Measurements from ENCODE around the gene RBM7. TPM values are rescaled to one million over a fixed set of nuclear protein-coding genes. Genes with fewer than 3 reads are reported as not detected.

The RBM7 gene
- total RNA-seq, 4 donors from 2014 or later, result 11.8 to 22.1 (median 17.5) TPM

- H3K4me1 ChIP-seq, result peaks cover 0 to 72% (median 29%) of the 10 kb centered on the region in 3 donors
- no peaks in the 10 kb centered on the region for H3K9me3 ChIP-seq
- DNase-seq, result no peak
- TF ChIP-seq POLR2A (IDR thresholded peaks at IDR 0.05) (no peak), CTCF (IDR thresholded peaks at IDR 0.05) (no peak)
- no peaks in the 10 kb centered on the region for H3K27me3 ChIP-seq
- peaks cover 0 to 25% (median 5%) of the 10 kb centered on the region in 3 donors for H3K36me3 ChIP-seq
- H3K4me3 ChIP-seq, result peak overlapping the region; percentile 66 to 85 (median 68)
- WGBS, 2 donors, result 0 to 2% methylated on average over 4 of the region's 4 CpGs
- peak overlapping the region; percentile 95 to 99 (median 97) for H3K27ac ChIP-seq
- intact Hi-C loops (cut with DNase I), result no loop called here
Observed at GRCh38 chr11:114401311-114401710, 845 bp downstream of the RBM7 start.

- DNase-seq, result no peak
- TF ChIP-seq POLR2A (IDR thresholded peaks at IDR 0.05), result no peak
- TF ChIP-seq CTCF (IDR thresholded peaks at IDR 0.05), result no peak
Observed at GRCh38 chr11:114412946-114413345, 12.5 kb downstream of the RBM7 start.

GRCh38 chr11:114413958-114414357, 13.5 kb downstream of the RBM7 start:
- 79 to 89% methylated on average over 10 of the region's 10 CpGs for WGBS, 2 donors
- Histone ChIP-seq H3K4me3 (no peak overlapping the region), H3K4me1 (peaks cover 0 to 11% (median 0%) of the 10 kb centered on the region in 3 donors), H3K27ac (no peak overlapping the region), H3K27me3 (no peaks in the 10 kb centered on the region), H3K9me3 (no peaks in the 10 kb centered on the region), H3K36me3 (peaks cover 0 to 38% (median 0%) of the 10 kb centered on the region in 3 donors)
- no peak for DNase-seq
- intact Hi-C loops (cut with DNase I), result no loop called here
- TF ChIP-seq CTCF (IDR thresholded peaks at IDR 0.05) (no peak), POLR2A (IDR thresholded peaks at IDR 0.05) (no peak)

More at GRCh38 chr11:114412946-114413345, 12.5 kb downstream of the RBM7 start:
- Histone ChIP-seq H3K4me3 (no peak overlapping the region), H3K4me1 (peaks cover 0 to 11% (median 0%) of the 10 kb centered on the region in 3 donors), H3K9me3 (no peaks in the 10 kb centered on the region), H3K36me3 (peaks cover 0 to 48% (median 0%) of the 10 kb centered on the region in 3 donors), H3K27ac (no peak overlapping the region), H3K27me3 (no peaks in the 10 kb centered on the region)
- WGBS, 2 donors, result 50 to 79% methylated on average over 4 of the region's 4 CpGs
- intact Hi-C loops (cut with DNase I), result no loop called here

- Histone ChIP-seq H3K27ac (peak overlapping the region in 1 of 4 donors; percentile 6), H3K4me1 (peaks cover 0 to 11% (median 0%) of the 10 kb centered on the region in 3 donors), H3K36me3 (peaks cover 0 to 14% (median 0%) of the 10 kb centered on the region in 3 donors), H3K4me3 (no peak overlapping the region), H3K27me3 (no peaks in the 10 kb centered on the region), H3K9me3 (no peaks in the 10 kb centered on the region)
- no peak for TF ChIP-seq CTCF (IDR thresholded peaks at IDR 0.05)
- no peak for TF ChIP-seq POLR2A (IDR thresholded peaks at IDR 0.05)
- intact Hi-C loops (cut with DNase I), result no loop called here
- DNase-seq, result no peak
Observed at GRCh38 chr11:114416441-114416961, 16.0 kb downstream of the RBM7 start.

- Histone ChIP-seq H3K27ac (no peak overlapping the region), H3K4me3 (no peak overlapping the region), H3K36me3 (peaks cover 0 to 9% (median 0%) of the 10 kb centered on the region in 3 donors), H3K9me3 (no peaks in the 10 kb centered on the region), H3K4me1 (peaks cover 0 to 11% (median 0%) of the 10 kb centered on the region in 3 donors), H3K27me3 (no peaks in the 10 kb centered on the region)
- intact Hi-C loops (cut with DNase I), result no loop called here
- no peak for DNase-seq
- no peak for TF ChIP-seq CTCF (IDR thresholded peaks at IDR 0.05)
- no peak for TF ChIP-seq POLR2A (IDR thresholded peaks at IDR 0.05)
- WGBS, 2 donors, result 74 to 93% methylated on average over 2 to 3 of the region's 4 CpGs
Observed at GRCh38 chr11:114426280-114426679, 25.8 kb downstream of the RBM7 start.
